WTC11 (cell line): ENCODE results near the gene CACUL1. TPM values are rescaled to one million over a fixed set of nuclear protein-coding genes. Genes with fewer than 3 reads are reported as not detected.

ENCODE experiments used
- ATAC-seq: fragments of 200-7000 bp; cut with Tn5 transposase; 2 replicates; pipeline ENCODE4 v1.10.0; 2021; ENCODE audit warnings: mild to moderate bottlenecking, moderate library complexity
- CTCF ChIA-PET: fragments of 300-600 bp; sonication (Branson Sonifier 250); formaldehyde crosslinking; loops from one replicate; lab custom pipeline; 2021; ENCODE audit warnings: antibody characterized with exemption; lab: Charles Lee
- POLR2A ChIA-PET: fragments of 350-600 bp; sonication (Branson Sonifier 250); formaldehyde crosslinking; loops from one replicate; lab custom pipeline; 2021; ENCODE audit warnings: antibody characterized with exemption; lab: Charles Lee
- DNase-seq: peaks from one replicate; pipeline ENCODE4 v3.0.0; 2021; ENCODE audit warnings: low spot score
- H3K27ac Mint-ChIP-seq: 2 replicates; pipeline ENCODE4 v1.8.0; 2021; ENCODE audit warnings: mixed read lengths
- H3K27me3 Mint-ChIP-seq: 2 replicates; pipeline ENCODE4 v1.8.0; 2021; ENCODE audit warnings: low read depth, mild to moderate bottlenecking, moderate library complexity, mixed read lengths
- H3K36me3 Mint-ChIP-seq: 2 replicates; pipeline ENCODE4 v1.8.0; 2021; ENCODE audit warnings: mixed read lengths
- H3K4me1 Mint-ChIP-seq: 2 replicates; pipeline ENCODE4 v1.8.0; 2022; ENCODE audit warnings: mixed read lengths
- H3K4me3 Mint-ChIP-seq: 2 replicates; pipeline ENCODE4 v1.8.0; 2021; ENCODE audit warnings: mild to moderate bottlenecking, moderate library complexity, mixed read lengths
- H3K9me3 Mint-ChIP-seq: 2 replicates; pipeline ENCODE4 v1.8.0; 2021; ENCODE audit warnings: mixed read lengths
- CDX4 ChIP-seq: fragments of 250-450 bp; sonication (Bioruptor Pico); IDR thresholded peaks from 2 replicates; pipeline ENCODE4 v1.9.0; 2021; ENCODE audit warnings: moderate library complexity, mild to moderate bottlenecking, inconsistent platforms, borderline replicate concordance
- E2F4 ChIP-seq: sonication (generic); formaldehyde crosslinking; IDR thresholded peaks from 2 replicates; pipeline ENCODE4 v1.8.1; 2022; ENCODE audit warnings: low read depth, mild to moderate bottlenecking, moderate library complexity, missing genetic modification reagents, borderline replicate concordance
- ELF4 ChIP-seq: sonication (generic); formaldehyde crosslinking; IDR thresholded peaks from 2 replicates; pipeline ENCODE4 v1.8.1; 2022; ENCODE audit warnings: low read depth, mild to moderate bottlenecking, moderate library complexity, missing genetic modification reagents
- FOXJ3 ChIP-seq: sonication (generic); formaldehyde crosslinking; IDR thresholded peaks from 2 replicates; pipeline ENCODE4 v1.9.0; 2021; ENCODE audit warnings: missing genetic modification reagents, mild to moderate bottlenecking, borderline replicate concordance
- KAT7 ChIP-seq: sonication (generic); formaldehyde crosslinking; IDR thresholded peaks from 2 replicates; pipeline ENCODE4 v1.8.1; 2023; ENCODE audit warnings: missing genetic modification reagents, mild to moderate bottlenecking, borderline replicate concordance
- OVOL2 ChIP-seq: fragments of 250-450 bp; sonication (Bioruptor Pico); IDR thresholded peaks from 2 replicates; pipeline ENCODE4 v1.9.0; 2021; ENCODE audit warnings: mild to moderate bottlenecking, borderline replicate concordance
- SMAD4 ChIP-seq: sonication (generic); formaldehyde crosslinking; IDR thresholded peaks from 2 replicates; pipeline ENCODE4 v1.8.0; 2022; ENCODE audit warnings: mild to moderate bottlenecking, missing genetic modification reagents
- ZBTB43 ChIP-seq: sonication (generic); formaldehyde crosslinking; IDR thresholded peaks from 2 replicates; pipeline ENCODE4 v1.8.1; 2023; ENCODE audit warnings: mild to moderate bottlenecking, missing genetic modification reagents
- ZNF138 ChIP-seq: sonication (generic); formaldehyde crosslinking; conservative IDR thresholded peaks from 2 replicates; pipeline ENCODE4 v1.8.1; 2022; ENCODE audit warnings: mild to moderate bottlenecking, moderate library complexity, missing genetic modification reagents
- ZNF317 ChIP-seq: sonication (generic); formaldehyde crosslinking; IDR thresholded peaks from 2 replicates; pipeline ENCODE4 v1.8.1; 2023; ENCODE audit warnings: low read depth, mild to moderate bottlenecking, moderate library complexity, missing genetic modification reagents, borderline replicate concordance
- ZNF671 ChIP-seq: fragments of 250-450 bp; sonication (Bioruptor Pico); IDR thresholded peaks from 2 replicates; pipeline ENCODE4 v1.8.0; 2021; ENCODE audit warnings: mild to moderate bottlenecking
- total RNA-seq: library from RNA; stranded (reverse); gene quantifications from 3 replicates; pipeline ENCODE4 v1.2.3, GENCODE V29; 2021
- TF ChIP-seq, protein P1 (sequence below): fragments of 250-450 bp; sonication (Bioruptor Pico); conservative IDR thresholded peaks from 2 replicates; pipeline ENCODE4 v1.9.0; 2021; ENCODE audit warnings: mild to moderate bottlenecking
- TF ChIP-seq, protein P2 (sequence below): sonication (generic); formaldehyde crosslinking; IDR thresholded peaks from 2 replicates; pipeline ENCODE4 v1.8.1; 2023; ENCODE audit warnings: mild to moderate bottlenecking, missing genetic modification reagents, borderline replicate concordance
- TF ChIP-seq, protein P3 (sequence below): sonication (generic); formaldehyde crosslinking; IDR thresholded peaks from 2 replicates; pipeline ENCODE4 v1.8.1; 2023; ENCODE audit warnings: mild to moderate bottlenecking, missing genetic modification reagents, moderate library complexity

CACUL1 gene
- total RNA-seq, 1 experiment from 2014 or later = 41.5 TPM

GRCh38 chr10:118768041-118768919 lies 13.5 kb upstream of the CACUL1 start:
- Mint-ChIP-seq H3K27me3 (peaks cover 4% of the 10 kb centered on the region; the same call in 1 of the 2 replicates), H3K36me3 (no peaks in the 10 kb centered on the region), H3K4me1 (peaks cover 6% of the 10 kb centered on the region; the same call in 1 of the 2 replicates), H3K27ac (no peak overlapping the region), H3K4me3 (no peak overlapping the region), H3K9me3 (peaks cover 24% of the 10 kb centered on the region)
- ChIA-PET POLR2A (no interaction called here), CTCF (no interaction called here)
- no peak for DNase-seq
- TF ChIP-seq E2F4 (no peak), OVOL2 (CRISPR knock-in tag) (no peak), KAT7 (CRISPR knock-in tag) (no peak), FOXJ3 (no peak), CDX4 (CRISPR knock-in tag) (no peak), ZNF138 (CRISPR knock-in tag) (no peak), ELF4 (CRISPR knock-in tag) (no peak), ZBTB43 (CRISPR knock-in tag) (no peak), ZNF317 (CRISPR knock-in tag) (no peak), SMAD4 (CRISPR knock-in tag) (no peak), ZNF671 (CRISPR knock-in tag) (no peak)
- TF ChIP-seq, protein P1, sequence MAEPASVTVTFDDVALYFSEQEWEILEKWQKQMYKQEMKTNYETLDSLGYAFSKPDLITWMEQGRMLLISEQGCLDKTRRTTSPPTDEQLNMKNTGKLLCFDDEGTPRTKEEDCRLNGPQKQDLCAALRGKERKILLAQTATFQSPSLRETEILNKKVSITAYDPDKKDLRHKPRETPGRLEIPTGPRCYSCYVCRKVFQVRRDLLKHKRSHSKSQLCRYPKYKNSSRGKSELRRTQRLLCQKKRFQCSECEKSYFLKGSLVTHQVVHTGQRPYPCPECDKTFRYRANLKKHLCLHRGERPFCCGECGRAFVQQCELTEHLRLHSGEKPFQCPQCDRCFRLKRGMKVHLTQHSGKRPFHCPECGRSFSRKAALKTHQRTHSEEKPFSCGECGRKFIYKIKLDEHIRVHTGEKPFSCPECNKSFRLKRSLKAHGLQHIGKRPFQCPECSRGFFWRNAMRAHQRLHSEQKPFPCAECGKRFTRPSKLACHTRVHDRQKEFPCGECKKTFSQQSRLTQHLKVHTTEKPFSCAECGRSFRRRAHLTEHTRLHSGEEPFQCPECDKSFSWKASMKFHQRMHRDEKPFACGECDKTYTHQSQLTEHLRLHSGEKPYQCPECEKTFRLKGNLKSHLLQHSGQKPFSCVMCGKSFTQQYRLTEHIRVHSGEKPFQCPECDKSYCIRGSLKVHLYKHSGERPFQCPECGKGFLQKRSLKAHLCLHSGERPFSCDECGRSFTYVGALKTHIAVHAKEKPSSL = no peak
- TF ChIP-seq, protein P2, sequence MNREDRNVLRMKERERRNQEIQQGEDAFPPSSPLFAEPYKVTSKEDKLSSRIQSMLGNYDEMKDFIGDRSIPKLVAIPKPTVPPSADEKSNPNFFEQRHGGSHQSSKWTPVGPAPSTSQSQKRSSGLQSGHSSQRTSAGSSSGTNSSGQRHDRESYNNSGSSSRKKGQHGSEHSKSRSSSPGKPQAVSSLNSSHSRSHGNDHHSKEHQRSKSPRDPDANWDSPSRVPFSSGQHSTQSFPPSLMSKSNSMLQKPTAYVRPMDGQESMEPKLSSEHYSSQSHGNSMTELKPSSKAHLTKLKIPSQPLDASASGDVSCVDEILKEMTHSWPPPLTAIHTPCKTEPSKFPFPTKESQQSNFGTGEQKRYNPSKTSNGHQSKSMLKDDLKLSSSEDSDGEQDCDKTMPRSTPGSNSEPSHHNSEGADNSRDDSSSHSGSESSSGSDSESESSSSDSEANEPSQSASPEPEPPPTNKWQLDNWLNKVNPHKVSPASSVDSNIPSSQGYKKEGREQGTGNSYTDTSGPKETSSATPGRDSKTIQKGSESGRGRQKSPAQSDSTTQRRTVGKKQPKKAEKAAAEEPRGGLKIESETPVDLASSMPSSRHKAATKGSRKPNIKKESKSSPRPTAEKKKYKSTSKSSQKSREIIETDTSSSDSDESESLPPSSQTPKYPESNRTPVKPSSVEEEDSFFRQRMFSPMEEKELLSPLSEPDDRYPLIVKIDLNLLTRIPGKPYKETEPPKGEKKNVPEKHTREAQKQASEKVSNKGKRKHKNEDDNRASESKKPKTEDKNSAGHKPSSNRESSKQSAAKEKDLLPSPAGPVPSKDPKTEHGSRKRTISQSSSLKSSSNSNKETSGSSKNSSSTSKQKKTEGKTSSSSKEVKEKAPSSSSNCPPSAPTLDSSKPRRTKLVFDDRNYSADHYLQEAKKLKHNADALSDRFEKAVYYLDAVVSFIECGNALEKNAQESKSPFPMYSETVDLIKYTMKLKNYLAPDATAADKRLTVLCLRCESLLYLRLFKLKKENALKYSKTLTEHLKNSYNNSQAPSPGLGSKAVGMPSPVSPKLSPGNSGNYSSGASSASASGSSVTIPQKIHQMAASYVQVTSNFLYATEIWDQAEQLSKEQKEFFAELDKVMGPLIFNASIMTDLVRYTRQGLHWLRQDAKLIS (CRISPR knock-in tag) = no peak
- TF ChIP-seq, protein P3, sequence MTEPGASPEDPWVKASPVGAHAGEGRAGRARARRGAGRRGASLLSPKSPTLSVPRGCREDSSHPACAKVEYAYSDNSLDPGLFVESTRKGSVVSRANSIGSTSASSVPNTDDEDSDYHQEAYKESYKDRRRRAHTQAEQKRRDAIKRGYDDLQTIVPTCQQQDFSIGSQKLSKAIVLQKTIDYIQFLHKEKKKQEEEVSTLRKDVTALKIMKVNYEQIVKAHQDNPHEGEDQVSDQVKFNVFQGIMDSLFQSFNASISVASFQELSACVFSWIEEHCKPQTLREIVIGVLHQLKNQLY (CRISPR knock-in tag) = no peak
- no peak for ATAC-seq
